Measurements from ENCODE around the gene RAB32. TPM values are rescaled to one million over a fixed set of nuclear protein-coding genes. Genes with fewer than 3 reads are reported as not detected.

Gene RAB32
- polyA plus RNA-seq, 1 of the 3 experiments (the other 2 are of a cell fraction): 36.9 TPM

DNA sequence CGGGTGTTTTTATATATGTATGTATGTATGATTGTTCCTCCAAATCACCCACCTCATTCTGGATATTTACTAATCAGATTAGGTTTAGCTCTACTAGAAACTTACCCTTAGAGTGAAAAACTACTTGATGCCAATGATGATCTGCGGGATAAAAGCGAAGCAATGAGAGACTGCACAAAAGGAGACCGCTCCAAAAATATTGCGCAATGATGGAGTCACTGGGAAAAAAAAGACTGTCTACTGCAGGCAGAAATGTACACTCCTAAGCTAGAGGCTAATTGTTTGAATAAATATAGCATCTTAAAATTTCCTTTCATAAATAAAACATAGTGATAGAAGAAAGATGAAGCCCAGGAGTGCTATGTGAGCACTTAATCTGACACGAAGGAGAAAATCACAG is 7.3 kb downstream of the RAB32 start (continued):
- TF ChIP-seq SIN3A (IDR thresholded peaks at IDR 0.05; ENCODE audit: borderline replicate concordance, low read depth, low read length): no peak
- no peak for TF ChIP-seq FOXJ3 (CRISPR knock-in tag; IDR thresholded peaks at IDR 0.05)
- no peak for TF ChIP-seq TCF12 (IDR thresholded peaks at IDR 0.05)
- TF ChIP-seq RCOR1 (IDR thresholded peaks at IDR 0.05; ENCODE audit: low read length): no peak
- TF ChIP-seq, protein P1, sequence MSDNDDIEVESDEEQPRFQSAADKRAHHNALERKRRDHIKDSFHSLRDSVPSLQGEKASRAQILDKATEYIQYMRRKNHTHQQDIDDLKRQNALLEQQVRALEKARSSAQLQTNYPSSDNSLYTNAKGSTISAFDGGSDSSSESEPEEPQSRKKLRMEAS (IDR thresholded peaks at IDR 0.05; ENCODE audit: low read depth): no peak
- no peak for TF ChIP-seq NFIC (IDR thresholded peaks at IDR 0.05; ENCODE audit: borderline replicate concordance)
- TF ChIP-seq CHD2 (IDR thresholded peaks at IDR 0.05; ENCODE audit: low read length, partially characterized antibody): no peak

DNA sequence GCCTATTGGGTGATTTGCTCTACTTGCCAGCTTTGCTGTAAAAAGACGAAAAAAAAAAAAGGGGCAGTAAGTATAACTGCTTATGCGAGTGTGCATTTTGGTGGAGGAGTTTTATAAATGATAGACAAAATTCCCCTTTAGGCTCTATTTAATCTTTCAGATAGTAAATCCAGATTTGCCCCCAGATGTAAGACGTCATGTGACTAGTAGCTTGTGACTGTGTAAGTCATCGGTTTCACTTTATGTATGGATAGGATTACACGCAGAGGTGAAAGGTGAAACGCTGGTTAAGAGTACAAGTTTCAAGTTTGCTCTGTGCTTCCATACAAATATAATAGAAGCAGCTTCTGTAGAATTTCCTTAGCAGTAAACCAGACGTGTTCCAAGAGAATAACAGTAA is 7.9 kb downstream of the RAB32 start:
- ChIA-PET CTCF (interaction anchor here (0.8 to 1.6 kb wide), 2 partner anchors 8 to 149 kb away, joined by 3 read pairs; partner anchors contain the start of gene RAB32), POLR2A (no interaction called here)
- Histone ChIP-seq H3K79me2 (ENCODE audit: insufficient read depth) (peaks cover 65% of the 10 kb centered on the region), H2AFZ (ENCODE audit: low read depth) (no peak overlapping the region), H3K4me1 (ENCODE audit: control insufficient read depth in 1 of 2, insufficient read depth in 2 of 2, low read depth in 1 of 2, low read length in 1 of 2) (no peaks in the 10 kb centered on the region; a peak in 3 of 4 replicates), H3K9me2 (no peaks in the 10 kb centered on the region), H3K36me3 (replicated peaks in 1 of 2; ENCODE audit: control insufficient read depth in 1 of 2, insufficient read depth in 2 of 2, low read length in 1 of 2) (peaks cover 42 to 43% of the 10 kb centered on the region in 2 experiments), H4K20me1 (ENCODE audit: insufficient read depth) (no peaks in the 10 kb centered on the region), H3K4me3 (ENCODE audit: low read depth in 2 of 2, low read length in 1 of 2) (no peak overlapping the region), H3K27ac (ENCODE audit: low read depth in 2 of 2, low read length in 1 of 2) (no peak overlapping the region; a peak in 1 of 4 replicates), H3F3A (replicated peaks; ENCODE audit: insufficient read depth) (peaks cover 4% of the 10 kb centered on the region), H3K9me3 (no peaks in the 10 kb centered on the region), H3K9ac (no peak overlapping the region), H3K4me2 (no peak overlapping the region), H3K27me3 (ENCODE audit: insufficient read depth) (no peaks in the 10 kb centered on the region)
- 96% methylated on average over 7 of the region's 7 CpGs for WGBS (ENCODE audit: low lambda C conversion rate)
- TF ChIP-seq CHD2 (IDR thresholded peaks at IDR 0.05; ENCODE audit: low read length, partially characterized antibody) (no peak), TCF12 (IDR thresholded peaks at IDR 0.05) (no peak), NFIC (IDR thresholded peaks at IDR 0.05; ENCODE audit: borderline replicate concordance) (no peak), JUND (IDR thresholded peaks at IDR 0.05) (no peak)
- TF ChIP-seq, protein P2, sequence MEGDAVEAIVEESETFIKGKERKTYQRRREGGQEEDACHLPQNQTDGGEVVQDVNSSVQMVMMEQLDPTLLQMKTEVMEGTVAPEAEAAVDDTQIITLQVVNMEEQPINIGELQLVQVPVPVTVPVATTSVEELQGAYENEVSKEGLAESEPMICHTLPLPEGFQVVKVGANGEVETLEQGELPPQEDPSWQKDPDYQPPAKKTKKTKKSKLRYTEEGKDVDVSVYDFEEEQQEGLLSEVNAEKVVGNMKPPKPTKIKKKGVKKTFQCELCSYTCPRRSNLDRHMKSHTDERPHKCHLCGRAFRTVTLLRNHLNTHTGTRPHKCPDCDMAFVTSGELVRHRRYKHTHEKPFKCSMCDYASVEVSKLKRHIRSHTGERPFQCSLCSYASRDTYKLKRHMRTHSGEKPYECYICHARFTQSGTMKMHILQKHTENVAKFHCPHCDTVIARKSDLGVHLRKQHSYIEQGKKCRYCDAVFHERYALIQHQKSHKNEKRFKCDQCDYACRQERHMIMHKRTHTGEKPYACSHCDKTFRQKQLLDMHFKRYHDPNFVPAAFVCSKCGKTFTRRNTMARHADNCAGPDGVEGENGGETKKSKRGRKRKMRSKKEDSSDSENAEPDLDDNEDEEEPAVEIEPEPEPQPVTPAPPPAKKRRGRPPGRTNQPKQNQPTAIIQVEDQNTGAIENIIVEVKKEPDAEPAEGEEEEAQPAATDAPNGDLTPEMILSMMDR (IDR thresholded peaks at IDR 0.05): no peak
- TF ChIP-seq, protein P3, sequence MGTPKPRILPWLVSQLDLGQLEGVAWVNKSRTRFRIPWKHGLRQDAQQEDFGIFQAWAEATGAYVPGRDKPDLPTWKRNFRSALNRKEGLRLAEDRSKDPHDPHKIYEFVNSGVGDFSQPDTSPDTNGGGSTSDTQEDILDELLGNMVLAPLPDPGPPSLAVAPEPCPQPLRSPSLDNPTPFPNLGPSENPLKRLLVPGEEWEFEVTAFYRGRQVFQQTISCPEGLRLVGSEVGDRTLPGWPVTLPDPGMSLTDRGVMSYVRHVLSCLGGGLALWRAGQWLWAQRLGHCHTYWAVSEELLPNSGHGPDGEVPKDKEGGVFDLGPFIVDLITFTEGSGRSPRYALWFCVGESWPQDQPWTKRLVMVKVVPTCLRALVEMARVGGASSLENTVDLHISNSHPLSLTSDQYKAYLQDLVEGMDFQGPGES (IDR thresholded peaks at IDR 0.05; ENCODE audit: low read depth, low read length): no peak
- DNase-seq: no peak

DNA sequence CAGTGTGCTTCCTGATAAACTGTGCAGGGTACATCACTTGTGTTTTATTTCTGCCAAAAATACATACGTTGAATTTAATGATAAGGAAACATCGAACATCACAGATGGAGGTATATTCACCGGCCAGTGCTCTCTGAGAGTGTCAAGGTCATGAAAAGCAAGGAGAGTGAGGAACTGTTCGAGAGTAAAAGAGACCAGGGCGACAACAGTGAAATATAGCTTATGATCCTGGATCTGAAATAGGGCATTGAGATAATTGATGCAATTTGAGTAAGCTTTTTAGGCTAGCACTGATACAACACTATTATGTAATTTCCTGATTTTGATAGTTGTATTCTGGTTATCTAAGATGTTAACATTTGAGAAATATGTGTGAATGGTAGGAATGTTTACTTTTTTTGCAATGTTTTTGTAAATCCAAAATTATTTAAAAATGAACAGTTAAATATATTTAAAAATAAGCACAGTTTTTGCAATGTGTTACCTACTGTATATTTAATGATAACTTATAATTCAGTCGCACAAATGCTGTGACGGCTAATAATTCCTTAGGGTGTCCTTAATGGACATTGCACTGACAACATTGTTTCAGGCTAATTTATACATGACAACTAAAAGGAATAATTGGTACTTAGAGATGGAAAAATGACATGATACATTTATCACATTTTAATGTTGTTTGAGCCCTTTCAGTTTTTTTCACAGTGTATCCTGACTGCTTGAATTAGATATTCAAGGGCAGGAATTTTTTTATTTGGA is 9.9 kb downstream of the RAB32 start:
- Histone ChIP-seq H3K36me3 (replicated peaks in 1 of 2; ENCODE audit: control insufficient read depth in 1 of 2, insufficient read depth in 2 of 2, low read length in 1 of 2) (peaks cover 42 to 45% of the 10 kb centered on the region in 2 experiments), H3K27me3 (ENCODE audit: insufficient read depth) (no peaks in the 10 kb centered on the region), H3K79me2 (ENCODE audit: insufficient read depth) (peaks cover 46% of the 10 kb centered on the region), H3K27ac (ENCODE audit: low read depth in 2 of 2, low read length in 1 of 2) (no peak overlapping the region; a peak in 1 of 4 replicates), H4K20me1 (ENCODE audit: insufficient read depth) (no peaks in the 10 kb centered on the region), H3K9me2 (no peaks in the 10 kb centered on the region), H3K9me3 (no peaks in the 10 kb centered on the region), H3K9ac (no peak overlapping the region), H2AFZ (ENCODE audit: low read depth) (no peak overlapping the region), H3K4me2 (no peak overlapping the region), H3F3A (replicated peaks; ENCODE audit: insufficient read depth) (peaks cover under 1% of the 10 kb centered on the region), H3K4me3 (ENCODE audit: low read depth in 2 of 2, low read length in 1 of 2) (no peak overlapping the region), H3K4me1 (ENCODE audit: control insufficient read depth in 1 of 2, insufficient read depth in 2 of 2, low read depth in 1 of 2, low read length in 1 of 2) (no peaks in the 10 kb centered on the region; a peak in 1 of 4 replicates)
- WGBS (ENCODE audit: low lambda C conversion rate): 83% methylated on average over 7 of the region's 7 CpGs
- CTCF ChIA-PET: interaction anchor here (1.6 kb wide), 1 partner anchor 10 kb away, joined by 3 read pairs; the partner anchor contains the start of gene RAB32
- no peak for DNase-seq
- POLR2A ChIA-PET: no interaction called here
- TF ChIP-seq EZH2phosphoT487 (IDR thresholded peaks at IDR 0.05; ENCODE audit: borderline replicate concordance, low read depth): no peak
- TF ChIP-seq FOXJ3 (CRISPR knock-in tag; IDR thresholded peaks at IDR 0.05): no peak
- no peak for TF ChIP-seq RXRA (IDR thresholded peaks at IDR 0.05; ENCODE audit: borderline replicate concordance, low read depth)
- no peak for TF ChIP-seq RCOR1 (IDR thresholded peaks at IDR 0.05; ENCODE audit: low read length)
- TF ChIP-seq RAD21 (IDR thresholded peaks at IDR 0.05; ENCODE audit: low read length): no peak
- TF ChIP-seq POLR2AphosphoS5 (IDR thresholded peaks at IDR 0.05; ENCODE audit: low read depth, low read length): no peak
- no peak for TF ChIP-seq FOXM1 (IDR thresholded peaks at IDR 0.05; ENCODE audit: low read depth)
- TF ChIP-seq, protein P4, sequence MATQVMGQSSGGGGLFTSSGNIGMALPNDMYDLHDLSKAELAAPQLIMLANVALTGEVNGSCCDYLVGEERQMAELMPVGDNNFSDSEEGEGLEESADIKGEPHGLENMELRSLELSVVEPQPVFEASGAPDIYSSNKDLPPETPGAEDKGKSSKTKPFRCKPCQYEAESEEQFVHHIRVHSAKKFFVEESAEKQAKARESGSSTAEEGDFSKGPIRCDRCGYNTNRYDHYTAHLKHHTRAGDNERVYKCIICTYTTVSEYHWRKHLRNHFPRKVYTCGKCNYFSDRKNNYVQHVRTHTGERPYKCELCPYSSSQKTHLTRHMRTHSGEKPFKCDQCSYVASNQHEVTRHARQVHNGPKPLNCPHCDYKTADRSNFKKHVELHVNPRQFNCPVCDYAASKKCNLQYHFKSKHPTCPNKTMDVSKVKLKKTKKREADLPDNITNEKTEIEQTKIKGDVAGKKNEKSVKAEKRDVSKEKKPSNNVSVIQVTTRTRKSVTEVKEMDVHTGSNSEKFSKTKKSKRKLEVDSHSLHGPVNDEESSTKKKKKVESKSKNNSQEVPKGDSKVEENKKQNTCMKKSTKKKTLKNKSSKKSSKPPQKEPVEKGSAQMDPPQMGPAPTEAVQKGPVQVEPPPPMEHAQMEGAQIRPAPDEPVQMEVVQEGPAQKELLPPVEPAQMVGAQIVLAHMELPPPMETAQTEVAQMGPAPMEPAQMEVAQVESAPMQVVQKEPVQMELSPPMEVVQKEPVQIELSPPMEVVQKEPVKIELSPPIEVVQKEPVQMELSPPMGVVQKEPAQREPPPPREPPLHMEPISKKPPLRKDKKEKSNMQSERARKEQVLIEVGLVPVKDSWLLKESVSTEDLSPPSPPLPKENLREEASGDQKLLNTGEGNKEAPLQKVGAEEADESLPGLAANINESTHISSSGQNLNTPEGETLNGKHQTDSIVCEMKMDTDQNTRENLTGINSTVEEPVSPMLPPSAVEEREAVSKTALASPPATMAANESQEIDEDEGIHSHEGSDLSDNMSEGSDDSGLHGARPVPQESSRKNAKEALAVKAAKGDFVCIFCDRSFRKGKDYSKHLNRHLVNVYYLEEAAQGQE (IDR thresholded peaks at IDR 0.05; ENCODE audit: low read depth, low read length): no peak
- no peak for TF ChIP-seq GABPA (IDR thresholded peaks at IDR 0.05; ENCODE audit: low read depth)
- no peak for TF ChIP-seq JUND (IDR thresholded peaks at IDR 0.05)
- TF ChIP-seq, protein P1 (IDR thresholded peaks at IDR 0.05; ENCODE audit: low read depth): no peak
